Activated gamma-delta T cell treated with Interleukin-2 at 50 U/mL for 16 hours (primary cell): ENCODE results near the gene EDDM13.
A peak's percentile ranks its signal among the peaks of the same experiment; 100 is the strongest.
"Not testable (repeated sequence)": the region's sequence is repeated elsewhere in the genome, so short reads cannot be mapped to it uniquely, and the experiment has no call there.

Source experiments
- DNase-seq: peaks from one replicate; pipeline ENCODE4 v3.0.0-alpha.2; 2020

The EDDM13 gene

GRCh38 chr19:56321989-56322440 lies 49.5 kb downstream of the EDDM13 start:
- no peak for DNase-seq

- DNase-seq: no peak
Measured at GRCh38 chr19:56324436-56324835, 51.9 kb downstream of the EDDM13 start.

DNA sequence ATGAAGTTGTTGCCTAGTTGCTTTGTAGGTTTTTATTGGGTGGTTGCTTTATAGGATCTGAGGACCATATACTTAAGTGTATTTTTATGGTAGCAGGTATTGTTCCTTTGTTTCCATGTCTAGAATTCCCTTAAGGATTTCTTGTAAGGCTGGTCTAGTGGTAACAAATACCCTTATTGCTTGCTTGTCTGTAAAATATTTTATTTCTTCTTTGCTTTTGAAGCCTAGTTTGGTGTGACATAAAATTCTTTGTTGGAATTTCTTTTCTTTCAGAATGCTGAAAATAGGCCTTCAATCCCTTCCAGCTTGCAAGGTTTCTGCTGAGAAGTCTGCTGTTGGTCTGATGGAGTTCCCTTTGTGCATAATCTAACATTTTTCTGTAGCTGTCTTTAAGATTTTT lies 60.1 kb downstream of the EDDM13 start:
- DNase-seq: no peak

DNA sequence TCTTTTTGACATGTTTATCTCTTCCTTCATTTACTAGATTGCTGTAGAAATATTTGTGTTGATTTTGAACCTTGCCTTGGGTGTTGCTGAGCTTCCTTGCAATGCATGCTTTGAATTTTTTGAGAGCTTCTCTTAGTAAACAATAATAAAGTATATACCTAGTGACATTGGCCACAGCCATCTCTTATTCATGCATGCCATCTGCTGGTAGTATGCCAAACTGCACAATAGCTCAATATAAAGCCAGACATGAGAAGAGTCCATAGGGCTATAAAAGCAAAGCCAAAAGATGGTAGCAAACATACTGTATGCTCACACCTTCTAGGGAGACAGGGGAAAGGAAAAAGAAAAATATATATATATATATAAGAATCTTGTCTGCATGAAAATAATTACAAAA lies 61.0 kb downstream of the EDDM13 start:
- DNase-seq: peak; percentile 29

DNA sequence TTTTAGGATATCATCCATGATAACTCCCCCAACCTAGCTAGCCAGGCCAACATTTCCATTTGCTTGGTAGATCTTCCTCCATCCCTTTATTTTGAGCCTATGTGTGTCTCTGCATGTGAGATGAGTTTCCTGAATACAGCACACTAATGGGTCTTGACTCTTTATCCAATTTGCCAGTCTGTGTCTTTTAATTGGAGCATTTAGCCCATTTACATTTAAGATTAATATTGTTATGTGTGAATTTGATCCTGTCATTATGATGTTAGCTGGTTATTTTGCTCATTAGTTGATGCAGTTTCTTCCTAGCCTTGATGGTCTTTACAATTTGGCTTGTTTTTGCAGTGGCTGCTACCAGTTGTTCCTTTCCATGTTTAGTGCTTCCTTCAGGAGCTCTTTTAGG lies 62.8 kb downstream of the EDDM13 start:
- not testable (repeated sequence) for DNase-seq

- not testable (repeated sequence) for DNase-seq
Measured at GRCh38 chr19:56337077-56337476, 64.5 kb downstream of the EDDM13 start.

DNA sequence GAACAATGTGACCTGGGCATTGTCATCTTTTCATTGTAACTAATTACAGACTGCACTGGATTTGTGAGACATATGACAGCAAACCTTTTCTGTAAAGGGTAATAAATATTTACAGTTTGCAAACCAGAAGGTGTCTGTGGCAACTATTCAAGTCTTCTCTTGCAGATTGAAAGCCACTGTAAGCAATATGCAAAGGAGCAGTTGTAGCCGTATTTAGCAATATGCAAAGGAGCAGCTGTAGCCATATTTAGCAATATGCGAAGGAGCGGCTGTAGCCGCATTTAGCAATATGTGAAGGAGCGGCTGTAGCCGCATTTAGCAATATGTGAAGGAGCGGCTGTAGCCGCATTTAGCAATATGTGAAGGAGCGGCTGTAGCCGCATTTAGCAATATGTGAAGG lies 66.5 kb downstream of the EDDM13 start:
- not testable (repeated sequence) for DNase-seq

DNA sequence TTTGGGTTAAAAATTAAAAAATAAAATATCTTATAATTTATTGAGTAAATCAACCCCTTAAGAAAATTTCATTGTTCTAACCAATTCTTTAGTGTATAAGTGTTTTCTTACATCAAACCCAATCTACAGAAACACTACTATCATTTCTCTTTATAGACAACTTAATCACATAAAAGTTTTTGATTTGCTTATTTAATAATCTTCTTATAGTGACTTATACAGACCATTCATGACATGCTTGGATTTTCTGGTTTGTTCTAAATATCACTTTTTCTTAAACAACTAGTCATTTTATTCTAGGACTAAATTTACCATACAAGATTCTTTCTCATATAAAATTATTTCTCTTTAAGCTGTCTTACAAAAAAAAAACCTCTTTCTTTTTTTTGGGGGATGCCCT lies 69.4 kb downstream of the EDDM13 start:
- no peak for DNase-seq

DNA sequence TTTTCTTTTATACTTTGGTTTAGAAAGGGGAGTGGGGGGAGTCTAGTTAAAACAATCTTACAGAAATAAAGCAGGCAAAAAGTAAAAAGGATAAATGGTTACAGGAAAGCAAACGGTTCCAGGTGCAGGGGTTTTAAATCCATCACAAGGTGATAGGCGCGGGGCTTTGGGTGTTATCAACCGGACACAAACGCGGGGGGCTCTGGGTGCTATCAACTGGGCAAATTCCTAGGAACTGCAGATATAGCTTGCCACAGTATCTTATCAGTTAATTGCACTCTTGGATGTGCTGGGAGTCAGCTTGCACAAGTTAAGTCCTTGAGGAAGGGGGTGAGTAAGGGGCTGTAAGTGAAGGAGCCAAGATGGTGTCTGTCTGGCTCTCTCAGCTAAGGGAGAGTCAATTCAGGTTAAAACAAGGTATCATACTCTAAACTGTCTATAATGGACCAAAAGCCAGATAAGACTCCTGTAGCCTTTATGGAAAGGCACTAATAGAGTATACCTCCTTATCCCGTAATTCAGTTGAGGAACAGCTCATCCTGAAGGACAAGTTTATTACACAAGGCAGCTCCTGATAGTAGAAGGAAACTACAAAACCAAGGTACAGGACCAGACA lies 74.7 kb downstream of the EDDM13 start:
- no peak for DNase-seq

DNA sequence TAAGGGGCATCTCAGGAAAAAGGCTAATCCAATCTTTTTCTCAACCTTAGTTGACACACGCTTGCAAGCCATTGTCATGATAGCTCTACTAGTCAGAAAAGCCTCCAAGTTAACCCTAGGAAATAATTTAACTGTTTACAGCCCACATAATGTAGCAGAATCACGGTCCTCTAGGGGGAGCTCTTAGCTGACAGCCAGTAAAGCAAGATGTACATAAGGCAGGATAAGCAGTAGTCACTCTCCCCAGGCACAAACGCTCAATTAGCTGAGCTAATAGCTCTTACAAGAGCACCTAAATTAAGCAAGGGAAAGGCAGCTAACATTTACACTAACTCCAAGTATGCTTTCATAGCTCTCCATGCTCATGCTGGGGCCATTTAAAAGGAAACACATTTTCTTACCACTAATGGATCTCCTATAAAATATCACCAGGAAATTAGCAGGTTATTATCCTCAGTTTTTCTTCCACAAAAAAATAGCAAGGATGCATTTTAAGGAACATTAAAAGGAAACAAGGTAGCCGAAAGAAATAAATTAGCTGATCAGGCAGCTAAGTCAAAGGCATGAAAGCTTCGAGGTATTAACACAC lies 75.8 kb downstream of the EDDM13 start:
- no peak for DNase-seq

GRCh38 chr19:56350416-56351045 lies 78.0 kb downstream of the EDDM13 start:
- DNase-seq: peak; percentile 45

DNA sequence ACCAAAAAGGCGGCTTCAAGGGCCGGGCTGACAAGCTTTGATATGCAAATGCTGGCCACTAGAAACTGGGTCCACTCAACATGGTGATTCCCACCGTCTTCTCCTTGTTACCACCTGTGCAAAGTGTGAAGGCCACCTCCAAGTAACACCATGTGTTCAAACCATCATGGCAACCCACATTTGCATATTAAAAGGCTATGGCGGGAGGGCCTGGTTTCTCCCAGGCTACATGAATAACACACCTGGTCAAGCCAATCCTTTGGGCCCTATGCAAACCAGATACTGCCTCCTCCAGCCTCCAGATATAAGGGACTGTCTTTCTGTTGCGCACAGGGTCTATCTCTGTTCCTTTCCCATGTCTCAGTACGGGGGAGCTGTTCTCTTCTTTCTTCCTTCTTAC lies 78.7 kb downstream of the EDDM13 start:
- DNase-seq: no peak

DNA sequence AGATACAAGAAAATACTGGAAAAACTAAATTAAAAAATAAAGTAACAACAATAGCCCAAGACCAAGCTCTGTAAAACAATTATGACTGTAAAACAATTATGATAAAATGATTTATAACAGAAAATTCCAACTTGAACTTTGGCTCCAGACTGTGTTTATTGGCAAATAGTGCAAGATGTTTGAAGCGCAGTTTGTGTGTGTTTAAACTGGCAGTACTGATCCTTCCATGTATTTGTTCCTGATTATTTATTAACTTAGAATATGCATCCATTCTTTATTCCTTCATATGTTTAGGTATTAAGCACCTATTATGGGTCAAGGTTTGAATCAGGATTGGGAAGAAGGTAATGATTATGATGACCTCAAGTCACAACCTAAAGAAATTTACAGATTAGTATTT lies 83.0 kb downstream of the EDDM13 start:
- no peak for DNase-seq

- no peak for DNase-seq
Measured at GRCh38 chr19:56356944-56357343, 84.4 kb downstream of the EDDM13 start.
